WI38 (cell line): ENCODE data around the gene ERICH2.
"Not testable (repeated sequence)": the region's sequence is repeated elsewhere in the genome, so short reads cannot be mapped to it uniquely, and the experiment has no call there.

Experiments used
- H3K4me3 ChIP-seq: 2 replicates; pipeline ENCODE4 v1.5.1; 2011; ENCODE audit warnings: low read depth, mild to moderate bottlenecking, control low read depth, low read length
- TF ChIP-seq, protein P1 (sequence below): IDR thresholded peaks from 2 replicates; pipeline ENCODE4 v1.5.1; 2012; ENCODE audit warnings: low read depth, mild to moderate bottlenecking, control low read depth, low read length

The ERICH2 gene

DNA sequence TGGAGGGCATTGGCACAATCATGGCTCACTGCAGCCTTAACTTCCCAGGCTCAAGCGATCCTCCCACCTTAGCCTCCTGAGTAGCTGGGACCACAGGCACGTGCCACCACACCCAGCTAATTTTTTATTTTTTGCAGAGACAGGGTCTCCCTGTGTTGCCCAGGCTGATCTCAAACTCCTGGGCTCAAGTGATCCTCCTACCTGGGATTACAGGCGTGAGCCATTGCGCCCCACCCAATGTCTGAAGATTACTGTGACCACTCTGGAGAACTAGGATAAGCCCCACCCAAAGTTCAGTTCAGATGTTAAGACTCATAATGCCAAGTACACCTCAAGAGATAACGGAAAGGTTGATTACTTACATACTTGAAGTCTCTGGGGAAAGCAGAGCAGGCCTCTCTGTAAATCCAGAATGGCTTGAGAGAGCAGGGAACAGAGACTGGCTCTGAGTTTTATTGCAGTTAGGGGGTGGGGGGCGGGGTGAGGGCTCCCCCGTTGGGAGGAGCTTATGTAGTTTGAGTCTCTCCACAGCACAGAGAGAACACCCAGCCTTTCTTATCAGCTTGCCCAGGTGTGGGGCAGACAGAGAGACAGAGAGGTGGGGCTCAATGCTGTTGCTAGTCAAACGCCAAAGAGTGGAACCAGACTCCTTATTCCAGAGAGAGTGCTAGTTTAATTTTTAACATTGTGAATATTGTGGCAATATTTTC lies 26.5 kb upstream of the ERICH2 start:
- no peak overlapping the region for H3K4me3 ChIP-seq
- TF ChIP-seq, protein P1, sequence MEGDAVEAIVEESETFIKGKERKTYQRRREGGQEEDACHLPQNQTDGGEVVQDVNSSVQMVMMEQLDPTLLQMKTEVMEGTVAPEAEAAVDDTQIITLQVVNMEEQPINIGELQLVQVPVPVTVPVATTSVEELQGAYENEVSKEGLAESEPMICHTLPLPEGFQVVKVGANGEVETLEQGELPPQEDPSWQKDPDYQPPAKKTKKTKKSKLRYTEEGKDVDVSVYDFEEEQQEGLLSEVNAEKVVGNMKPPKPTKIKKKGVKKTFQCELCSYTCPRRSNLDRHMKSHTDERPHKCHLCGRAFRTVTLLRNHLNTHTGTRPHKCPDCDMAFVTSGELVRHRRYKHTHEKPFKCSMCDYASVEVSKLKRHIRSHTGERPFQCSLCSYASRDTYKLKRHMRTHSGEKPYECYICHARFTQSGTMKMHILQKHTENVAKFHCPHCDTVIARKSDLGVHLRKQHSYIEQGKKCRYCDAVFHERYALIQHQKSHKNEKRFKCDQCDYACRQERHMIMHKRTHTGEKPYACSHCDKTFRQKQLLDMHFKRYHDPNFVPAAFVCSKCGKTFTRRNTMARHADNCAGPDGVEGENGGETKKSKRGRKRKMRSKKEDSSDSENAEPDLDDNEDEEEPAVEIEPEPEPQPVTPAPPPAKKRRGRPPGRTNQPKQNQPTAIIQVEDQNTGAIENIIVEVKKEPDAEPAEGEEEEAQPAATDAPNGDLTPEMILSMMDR, result no peak

DNA sequence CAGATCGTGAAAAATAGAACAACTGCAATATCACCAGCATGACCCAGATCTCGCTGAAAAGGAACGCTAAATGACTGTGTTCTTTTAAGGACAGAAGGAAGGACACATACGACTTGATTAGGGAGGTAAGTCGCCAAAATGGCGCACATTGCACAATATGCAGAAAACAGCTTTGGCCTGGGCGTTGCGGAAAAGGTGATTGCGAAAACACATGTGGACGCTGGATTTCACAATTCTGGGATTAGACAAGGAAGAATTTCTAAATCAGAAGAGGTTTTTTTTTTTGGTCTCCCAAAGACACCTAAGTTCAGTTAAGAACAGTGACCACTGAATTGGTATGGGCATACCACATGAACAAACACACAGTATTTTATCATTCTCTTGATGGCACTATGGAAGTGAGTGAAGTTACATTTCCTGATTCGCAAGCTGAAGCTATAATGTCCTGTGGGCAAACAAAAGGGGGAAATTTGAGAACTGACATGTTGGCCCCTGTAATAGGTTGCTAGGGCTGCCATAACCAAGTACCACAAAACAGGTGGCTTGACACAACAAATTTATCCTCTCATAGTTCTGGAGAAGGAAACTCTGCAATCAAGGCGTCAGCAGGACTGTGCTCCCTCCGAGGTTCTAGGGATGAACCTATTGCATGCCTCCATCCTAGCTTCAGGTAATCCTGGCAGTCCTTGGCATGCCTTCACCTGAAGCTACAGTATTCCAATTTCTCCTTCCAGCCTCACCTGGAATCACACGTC lies 25.8 kb upstream of the ERICH2 start:
- TF ChIP-seq, protein P1, result no peak
- no peak overlapping the region for H3K4me3 ChIP-seq

DNA sequence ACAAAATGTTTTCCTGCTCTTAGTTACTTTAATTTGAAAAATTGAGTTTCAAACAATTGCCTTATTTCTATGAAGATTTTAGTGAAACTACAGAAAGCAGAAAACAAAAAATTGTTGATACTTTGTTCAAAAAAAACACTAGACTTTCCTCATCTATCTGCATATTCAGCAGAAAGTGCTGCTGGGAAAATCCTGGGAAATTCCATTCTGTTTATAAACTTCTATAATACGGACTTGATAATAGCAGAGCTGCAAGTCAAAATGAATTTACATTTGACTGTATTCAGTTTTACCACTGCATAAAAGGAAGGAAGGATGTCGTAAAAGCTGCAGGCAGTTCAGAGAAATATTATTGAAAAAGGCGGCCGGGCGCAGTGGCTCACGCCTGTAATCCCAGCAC lies 24.9 kb upstream of the ERICH2 start:
- no peak overlapping the region for H3K4me3 ChIP-seq
- TF ChIP-seq, protein P1, result no peak

DNA sequence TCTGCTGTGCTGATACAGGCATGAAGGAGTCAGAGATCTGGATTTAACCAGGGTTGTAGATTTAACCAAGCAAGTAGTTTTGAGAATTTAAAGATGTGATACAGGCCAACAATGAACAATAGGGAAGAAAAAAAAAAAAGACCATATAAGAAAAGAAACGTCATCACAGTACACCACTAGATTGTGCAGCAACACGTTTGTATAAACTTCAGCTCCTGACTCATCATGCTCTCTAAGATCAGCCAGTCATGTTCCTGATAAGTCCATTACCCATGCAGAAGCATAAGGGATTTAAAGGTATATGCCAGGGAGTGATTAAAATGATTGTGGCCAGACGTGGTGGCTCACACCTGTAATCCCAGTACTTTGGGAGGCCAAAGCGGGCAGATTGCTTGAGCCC lies 22.3 kb upstream of the ERICH2 start:
- TF ChIP-seq, protein P1, result no peak
- H3K4me3 ChIP-seq, result no peak overlapping the region

DNA sequence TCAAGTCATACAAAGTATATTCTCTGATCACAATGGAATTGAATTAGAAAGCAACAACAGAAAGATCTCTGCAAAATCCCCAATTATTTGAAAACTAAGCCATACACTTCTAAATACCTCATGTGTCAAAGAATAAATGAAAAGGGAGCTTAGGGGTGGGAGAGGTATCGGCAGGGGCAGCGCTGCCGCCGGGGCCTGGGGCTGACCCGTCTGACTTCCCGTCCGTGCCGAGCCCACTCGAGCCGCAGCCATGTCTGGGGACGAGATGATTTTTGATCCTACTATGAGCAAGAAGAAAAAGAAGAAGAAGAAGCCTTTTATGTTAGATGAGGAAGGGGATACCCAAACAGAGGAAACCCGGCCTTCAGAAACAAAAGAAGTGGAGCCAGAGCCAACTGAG lies 18.6 kb upstream of the ERICH2 start:
- not testable (repeated sequence) for H3K4me3 ChIP-seq

DNA sequence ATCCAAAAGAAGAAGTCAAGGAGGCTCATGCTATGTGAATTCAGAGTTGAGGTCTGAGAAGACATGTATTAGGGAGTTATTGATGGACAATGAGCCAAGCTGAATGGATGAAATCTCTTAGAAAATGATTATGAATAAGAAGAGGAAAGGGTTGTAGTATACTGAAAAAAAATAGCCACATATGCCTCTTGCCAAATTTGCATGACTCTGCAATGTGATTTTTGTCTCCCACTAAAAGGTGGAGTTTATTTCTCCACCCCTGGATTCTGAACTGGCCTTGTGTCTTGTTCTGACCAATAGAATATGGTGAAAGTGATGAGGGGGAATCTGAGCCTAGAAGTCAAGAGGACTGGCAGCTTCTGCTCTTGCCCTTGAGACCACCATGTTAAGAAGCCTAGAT lies 8.6 kb upstream of the ERICH2 start:
- H3K4me3 ChIP-seq, result no peak overlapping the region
- TF ChIP-seq, protein P1, result no peak

DNA sequence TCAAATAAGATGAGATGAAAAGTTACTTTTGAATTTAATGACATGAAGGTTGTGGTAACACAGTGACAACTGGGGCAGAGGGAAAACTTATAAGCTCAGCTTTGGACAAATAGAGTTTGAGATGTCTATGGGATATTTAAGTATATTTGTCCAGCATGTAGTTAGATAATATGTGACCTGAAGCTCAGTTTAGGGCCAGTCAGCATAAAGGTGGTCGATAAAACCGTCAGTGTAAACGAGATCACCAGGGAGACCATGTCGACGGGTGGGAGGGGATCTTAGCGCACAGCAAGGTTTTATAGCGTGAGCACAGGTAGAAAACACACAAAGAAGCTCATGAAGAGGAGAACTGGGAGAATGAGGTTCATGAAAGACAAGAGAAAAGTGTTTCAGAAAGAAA lies 7.4 kb upstream of the ERICH2 start:
- no peak overlapping the region for H3K4me3 ChIP-seq
- TF ChIP-seq, protein P1, result no peak

DNA sequence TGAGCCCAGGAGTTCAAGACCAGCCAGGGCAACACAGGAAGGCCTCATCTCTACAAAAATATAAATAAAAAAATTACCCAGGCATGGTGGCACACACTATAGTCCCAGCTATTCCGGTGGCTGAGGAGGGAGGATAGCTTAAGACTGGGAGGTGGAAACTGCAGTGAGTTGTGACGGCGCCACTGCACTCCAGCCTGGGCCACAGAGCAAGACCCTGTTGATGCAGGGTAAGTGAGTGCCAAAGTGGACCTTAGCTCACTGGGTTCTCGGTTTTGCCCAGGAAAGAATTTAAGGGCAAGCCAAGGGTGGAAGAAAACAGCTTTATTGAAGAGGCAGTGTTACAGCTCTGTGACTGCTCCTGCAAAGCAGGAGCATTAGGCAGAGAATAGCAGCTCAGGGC lies 6.9 kb upstream of the ERICH2 start:
- H3K4me3 ChIP-seq, result no peak overlapping the region
- TF ChIP-seq, protein P1, result no peak
